SU-DHL-6 (cell line): ENCODE data around the gene LOX.

Experiments used
- H2AFZ ChIP-seq: fragments of 200-600 bp; sonication (generic); 2 replicates; pipeline ENCODE4 v1.6.1; 2014; ENCODE audit warnings: low read depth, mild to moderate bottlenecking, moderate library complexity, mixed read lengths, antibody characterized with exemption, low read length; ENCODE audit not compliant: severe bottlenecking
- H3F3A ChIP-seq: fragments of 200-600 bp; shearing (Covaris generic); 2 replicates; pipeline ENCODE4 v1.6.0; 2016; ENCODE audit warnings: antibody characterized with exemption, mild to moderate bottlenecking; ENCODE audit not compliant: insufficient read depth
- H3K27ac ChIP-seq: fragments of 200-600 bp; sonication (generic); 2 replicates; pipeline ENCODE4 v1.5.1; 2016; ENCODE audit warnings: low read depth, mild to moderate bottlenecking, low read length, moderate library complexity, mixed read lengths
- H3K27me3 ChIP-seq: fragments of 200-600 bp; sonication (generic), shearing (Covaris generic); 2 replicates; pipeline ENCODE4 v1.6.0; 2014; ENCODE audit warnings: mild to moderate bottlenecking, low read length
- H3K36me3 ChIP-seq: fragments of 200-600 bp; sonication (generic); 2 replicates; pipeline ENCODE4 v1.6.1; 2014; ENCODE audit warnings: mild to moderate bottlenecking, low read length, mixed read lengths
- H3K4me2 ChIP-seq: fragments of 300-600, 200-600 bp; shearing (Covaris generic), sonication (generic); 2 replicates; pipeline ENCODE4 v1.6.0; 2014; ENCODE audit warnings: low read length, low read depth, mild to moderate bottlenecking; ENCODE audit not compliant: poor library complexity, severe bottlenecking
- H3K4me3 ChIP-seq: fragments of 200-600 bp; sonication (generic); 2 replicates; pipeline ENCODE4 v1.5.1; 2014; ENCODE audit warnings: antibody characterized with exemption, low read length, mild to moderate bottlenecking, mixed read lengths; ENCODE audit not compliant: insufficient read depth, poor library complexity, severe bottlenecking
- H3K79me2 ChIP-seq: fragments of 200-600 bp; sonication (generic); 2 replicates; pipeline ENCODE4 v1.6.1; 2014; ENCODE audit warnings: mild to moderate bottlenecking, low read length, moderate library complexity; ENCODE audit not compliant: insufficient read depth
- H3K9ac ChIP-seq: fragments of 200-600 bp; sonication (generic); 2 replicates; pipeline ENCODE4 v1.7.0; 2014; ENCODE audit warnings: mild to moderate bottlenecking, low read length
- H3K9me2 ChIP-seq: fragments of 200-600 bp; sonication (generic); replicated peaks from 2 replicates; pipeline ENCODE4 v1.6.1; 2014; ENCODE audit warnings: low read length; ENCODE audit not compliant: insufficient read depth
- H3K9me3 ChIP-seq: fragments of 200-600 bp; sonication (generic); 2 replicates; pipeline ENCODE4 v1.6.1; 2014; ENCODE audit warnings: low read length, mixed read lengths; ENCODE audit not compliant: insufficient read depth
- H4K20me1 ChIP-seq: fragments of 200-600 bp; sonication (generic); 2 replicates; pipeline ENCODE4 v1.6.1; 2014; ENCODE audit warnings: low read depth, mild to moderate bottlenecking, antibody characterized with exemption, low read length, moderate library complexity, mixed read lengths
- CTCF ChIP-seq: fragments of 200-600 bp; sonication (generic); IDR thresholded peaks from one replicate; pipeline ENCODE4 v1.5.1; 2017; ENCODE audit warnings: antibody characterized with exemption, mild to moderate bottlenecking, low read length, moderate library complexity; ENCODE audit not compliant: insufficient read depth, poor library complexity, severe bottlenecking
- EZH2phosphoT487 ChIP-seq: fragments of 200-600 bp; sonication (generic), shearing (Covaris generic); conservative IDR thresholded peaks from 2 replicates; pipeline ENCODE4 v1.6.1; 2018; ENCODE audit warnings: mild to moderate bottlenecking, antibody characterized with exemption, low read length, moderate library complexity, mixed read lengths

Gene LOX

GRCh38 chr5:122110987-122111386, 32.9 kb upstream of the LOX start:
- Histone ChIP-seq H3K79me2 (no peaks in the 10 kb centered on the region), H3K4me2 (no peak overlapping the region), H3K27me3 (no peaks in the 10 kb centered on the region), H3F3A (no peaks in the 10 kb centered on the region), H3K9ac (no peak overlapping the region), H3K9me2 (no peaks in the 10 kb centered on the region), H4K20me1 (no peaks in the 10 kb centered on the region), H2AFZ (no peak overlapping the region), H3K27ac (no peak overlapping the region), H3K36me3 (no peaks in the 10 kb centered on the region), H3K4me3 (no peak overlapping the region), H3K9me3 (no peaks in the 10 kb centered on the region)
- TF ChIP-seq EZH2phosphoT487 (no peak), CTCF (no peak)

- Histone ChIP-seq H3K9ac (no peak overlapping the region), H3K27me3 (no peaks in the 10 kb centered on the region), H3K9me2 (no peaks in the 10 kb centered on the region), H3K27ac (no peak overlapping the region), H2AFZ (no peak overlapping the region), H3K79me2 (no peaks in the 10 kb centered on the region), H4K20me1 (no peaks in the 10 kb centered on the region), H3F3A (no peaks in the 10 kb centered on the region), H3K4me3 (no peak overlapping the region), H3K9me3 (no peaks in the 10 kb centered on the region), H3K4me2 (no peak overlapping the region), H3K36me3 (no peaks in the 10 kb centered on the region)
- no peak for TF ChIP-seq CTCF
- no peak for TF ChIP-seq EZH2phosphoT487
These were observed 29.0 kb upstream of the LOX start for GRCh38 chr5:122107016-122107415.

GRCh38 chr5:122105909-122106308, 27.9 kb upstream of the LOX start:
- H3K4me2 ChIP-seq, result no peak overlapping the region
- H4K20me1 ChIP-seq, result no peaks in the 10 kb centered on the region
- H3K36me3 ChIP-seq, result no peaks in the 10 kb centered on the region
- H3K9ac ChIP-seq, result no peak overlapping the region
- H3K27ac ChIP-seq, result no peak overlapping the region
- TF ChIP-seq EZH2phosphoT487 (no peak), CTCF (no peak)
- no peaks in the 10 kb centered on the region for H3F3A ChIP-seq
- no peak overlapping the region for H2AFZ ChIP-seq
- H3K27me3 ChIP-seq, result no peaks in the 10 kb centered on the region
- H3K9me2 ChIP-seq, result no peaks in the 10 kb centered on the region
- H3K4me3 ChIP-seq, result no peak overlapping the region
- H3K9me3 ChIP-seq, result no peaks in the 10 kb centered on the region
- H3K79me2 ChIP-seq, result no peaks in the 10 kb centered on the region

GRCh38 chr5:122102825-122103224, 24.8 kb upstream of the LOX start:
- no peaks in the 10 kb centered on the region for H4K20me1 ChIP-seq
- no peak overlapping the region for H3K27ac ChIP-seq
- H3F3A ChIP-seq, result no peaks in the 10 kb centered on the region
- no peaks in the 10 kb centered on the region for H3K27me3 ChIP-seq
- H3K9ac ChIP-seq, result no peak overlapping the region
- H3K79me2 ChIP-seq, result no peaks in the 10 kb centered on the region
- TF ChIP-seq CTCF, result no peak
- no peak for TF ChIP-seq EZH2phosphoT487
- no peaks in the 10 kb centered on the region for H3K36me3 ChIP-seq
- no peak overlapping the region for H2AFZ ChIP-seq
- no peak overlapping the region for H3K4me3 ChIP-seq
- H3K9me2 ChIP-seq, result no peaks in the 10 kb centered on the region
- H3K4me2 ChIP-seq, result no peak overlapping the region
- H3K9me3 ChIP-seq, result no peaks in the 10 kb centered on the region
